ENCODE results near the gene AKAP13.

AKAP13 gene

GRCh38 chr15:85624291-85624801, 243.9 kb downstream of the AKAP13 start:
- H3K9ac ChIP-seq (ENCODE audit: low read length), result no peak overlapping the region
- TF ChIP-seq EZH2phosphoT487 (IDR thresholded peaks at IDR 0.05; ENCODE audit: low read depth) (no peak), CTCF (IDR thresholded peaks at IDR 0.05; ENCODE audit: low read depth, low read length) (no peak)
- H2AFZ ChIP-seq (ENCODE audit: low read depth, low read length), result no peak overlapping the region
- peaks cover 49% of the 10 kb centered on the region for H3K79me2 ChIP-seq (ENCODE audit: low read length)
- no peak overlapping the region for H3K27ac ChIP-seq (ENCODE audit: low read length)
- H3K4me3 ChIP-seq (ENCODE audit: low read length), result no peak overlapping the region
- H3K4me1 ChIP-seq (ENCODE audit: low read length), result peaks cover 6% of the 10 kb centered on the region
- peaks cover 9% of the 10 kb centered on the region for H3K36me3 ChIP-seq (replicated peaks; ENCODE audit: low read depth, low read length)
- no peak overlapping the region for H3K4me2 ChIP-seq (ENCODE audit: low read length)
- H3K27me3 ChIP-seq (ENCODE audit: low read depth, low read length), result no peaks in the 10 kb centered on the region
- peaks cover 92% of the 10 kb centered on the region for H4K20me1 ChIP-seq (ENCODE audit: insufficient read depth, low read length)
- H3K9me3 ChIP-seq (ENCODE audit: insufficient read depth, low read length), result no peaks in the 10 kb centered on the region

DNA sequence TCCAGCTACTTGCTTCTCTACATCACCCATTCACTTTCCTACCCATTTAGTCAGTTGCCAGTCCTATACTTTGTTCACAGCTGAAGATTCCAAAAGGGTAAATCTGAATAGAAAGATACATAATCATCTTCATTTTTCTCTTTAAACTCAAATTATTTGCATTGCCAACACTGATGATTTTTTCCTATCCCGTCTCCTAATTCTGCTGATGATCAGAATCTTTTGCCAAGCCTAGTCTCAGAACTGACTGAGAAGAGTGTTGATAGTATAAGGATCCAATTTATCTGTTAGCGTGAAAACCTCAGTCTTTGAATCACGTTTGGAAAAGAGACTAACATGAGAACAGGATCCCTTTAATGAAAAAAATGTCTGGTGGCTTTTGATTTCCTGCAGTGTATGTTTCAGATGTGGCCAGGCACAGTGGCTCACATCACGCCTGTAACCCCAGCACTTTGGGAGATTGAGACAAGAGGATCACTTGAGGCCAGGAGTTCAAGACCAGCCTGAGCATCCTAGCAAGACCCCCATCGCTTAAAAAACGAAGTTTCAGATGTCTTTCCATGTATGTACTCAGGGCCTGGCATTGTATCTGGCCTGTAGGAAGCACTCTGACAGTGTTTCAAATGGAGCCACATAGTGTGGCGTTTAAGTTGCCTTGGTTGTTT, 244.9 kb downstream of the AKAP13 start:
- Histone ChIP-seq H3K27ac (ENCODE audit: low read length) (no peak overlapping the region), H3K27me3 (ENCODE audit: low read depth, low read length) (no peaks in the 10 kb centered on the region), H3K9ac (ENCODE audit: low read length) (no peak overlapping the region), H3K36me3 (replicated peaks; ENCODE audit: low read depth, low read length) (peaks cover 3% of the 10 kb centered on the region), H3K9me3 (ENCODE audit: insufficient read depth, low read length) (no peaks in the 10 kb centered on the region), H2AFZ (ENCODE audit: low read depth, low read length) (no peak overlapping the region), H3K79me2 (ENCODE audit: low read length) (peaks cover 42% of the 10 kb centered on the region), H4K20me1 (ENCODE audit: insufficient read depth, low read length) (peaks cover 85% of the 10 kb centered on the region), H3K4me2 (ENCODE audit: low read length) (no peak overlapping the region), H3K4me1 (ENCODE audit: low read length) (peaks cover 6% of the 10 kb centered on the region), H3K4me3 (ENCODE audit: low read length) (no peak overlapping the region)
- TF ChIP-seq CTCF (IDR thresholded peaks at IDR 0.05; ENCODE audit: low read depth, low read length) (no peak), EZH2phosphoT487 (IDR thresholded peaks at IDR 0.05; ENCODE audit: low read depth) (no peak)

- peaks cover 37% of the 10 kb centered on the region for H3K79me2 ChIP-seq (ENCODE audit: low read length)
- H3K27ac ChIP-seq (ENCODE audit: low read length), result no peak overlapping the region
- no peak overlapping the region for H3K9ac ChIP-seq (ENCODE audit: low read length)
- no peak overlapping the region for H3K4me2 ChIP-seq (ENCODE audit: low read length)
- peaks cover 6% of the 10 kb centered on the region for H3K4me1 ChIP-seq (ENCODE audit: low read length)
- H3K36me3 ChIP-seq (replicated peaks; ENCODE audit: low read depth, low read length), result peaks cover 3% of the 10 kb centered on the region
- H3K9me3 ChIP-seq (ENCODE audit: insufficient read depth, low read length), result no peaks in the 10 kb centered on the region
- no peak overlapping the region for H2AFZ ChIP-seq (ENCODE audit: low read depth, low read length)
- H4K20me1 ChIP-seq (ENCODE audit: insufficient read depth, low read length), result peaks cover 82% of the 10 kb centered on the region
- no peak overlapping the region for H3K4me3 ChIP-seq (ENCODE audit: low read length)
- no peaks in the 10 kb centered on the region for H3K27me3 ChIP-seq (ENCODE audit: low read depth, low read length)
- no peak for TF ChIP-seq CTCF (IDR thresholded peaks at IDR 0.05; ENCODE audit: low read depth, low read length)
- no peak for TF ChIP-seq EZH2phosphoT487 (IDR thresholded peaks at IDR 0.05; ENCODE audit: low read depth)
Observed at GRCh38 chr15:85625856-85626255, 245.5 kb downstream of the AKAP13 start.

GRCh38 chr15:85627213-85627935, 247.0 kb downstream of the AKAP13 start:
- Histone ChIP-seq H4K20me1 (ENCODE audit: insufficient read depth, low read length) (peaks cover 75% of the 10 kb centered on the region), H3K4me1 (ENCODE audit: low read length) (peaks cover 6% of the 10 kb centered on the region), H3K4me3 (ENCODE audit: low read length) (no peak overlapping the region), H2AFZ (ENCODE audit: low read depth, low read length) (no peak overlapping the region), H3K9me3 (ENCODE audit: insufficient read depth, low read length) (no peaks in the 10 kb centered on the region), H3K27ac (ENCODE audit: low read length) (no peak overlapping the region), H3K9ac (ENCODE audit: low read length) (no peak overlapping the region), H3K27me3 (ENCODE audit: low read depth, low read length) (no peaks in the 10 kb centered on the region), H3K36me3 (replicated peaks; ENCODE audit: low read depth, low read length) (peaks cover 3% of the 10 kb centered on the region), H3K79me2 (ENCODE audit: low read length) (peaks cover 23% of the 10 kb centered on the region), H3K4me2 (ENCODE audit: low read length) (no peak overlapping the region)
- no peak for TF ChIP-seq EZH2phosphoT487 (IDR thresholded peaks at IDR 0.05; ENCODE audit: low read depth)
- TF ChIP-seq CTCF (IDR thresholded peaks at IDR 0.05; ENCODE audit: low read depth, low read length), result no peak

Measured in OCI-LY3 (cell line).